SJSA1 (cell line): Measurements from ENCODE around the gene CTRL. TPM values are rescaled to one million over a fixed set of nuclear protein-coding genes. Genes with fewer than 3 reads are reported as not detected.

Source experiments
- DNase-seq, 2 experiments: peaks; one replicate each; pipeline ENCODE4 v3.0.0-alpha.2; 2015 to 2020; ENCODE audit warnings: low spot score in 2 of 2, low read depth in 1 of 2
- H3K27ac ChIP-seq: fragments of 250-450 bp; sonication (Bioruptor Pico); 2 replicates; pipeline ENCODE4 v1.5.1; 2020; ENCODE audit warnings: mild to moderate bottlenecking, moderate library complexity
- H3K27me3 ChIP-seq: fragments of 250-450 bp; sonication (Bioruptor Pico); replicated peaks from 2 replicates; pipeline ENCODE4 v1.5.1; 2020; ENCODE audit warnings: mild to moderate bottlenecking, moderate library complexity
- H3K36me3 ChIP-seq: fragments of 250-450 bp; sonication (Bioruptor Pico); 2 replicates; pipeline ENCODE4 v1.5.1; 2020; ENCODE audit warnings: mild to moderate bottlenecking
- H3K4me1 ChIP-seq: fragments of 250-450 bp; sonication (Bioruptor Pico); replicated peaks from 2 replicates; pipeline ENCODE4 v1.6.1; 2021; ENCODE audit warnings: mild to moderate bottlenecking
- H3K4me3 ChIP-seq: fragments of 250-450 bp; sonication (Bioruptor Pico); 2 replicates; pipeline ENCODE4 v1.5.1; 2020; ENCODE audit warnings: mild to moderate bottlenecking
- H3K9me3 ChIP-seq: fragments of 250-450 bp; sonication (Bioruptor Pico); replicated peaks from 2 replicates; pipeline ENCODE4 v1.5.1; 2020; ENCODE audit warnings: mild to moderate bottlenecking
- total RNA-seq: library from RNA; depleted of rRNA; stranded (reverse); fragments of >200 nt; shearing (Covaris generic); gene quantifications from 2 replicates; pipeline ENCODE4 v1.2.3, GENCODE V29; 2014

Gene CTRL
- total RNA-seq, 1 experiment from 2014 or later, result 0.29 TPM

DNA sequence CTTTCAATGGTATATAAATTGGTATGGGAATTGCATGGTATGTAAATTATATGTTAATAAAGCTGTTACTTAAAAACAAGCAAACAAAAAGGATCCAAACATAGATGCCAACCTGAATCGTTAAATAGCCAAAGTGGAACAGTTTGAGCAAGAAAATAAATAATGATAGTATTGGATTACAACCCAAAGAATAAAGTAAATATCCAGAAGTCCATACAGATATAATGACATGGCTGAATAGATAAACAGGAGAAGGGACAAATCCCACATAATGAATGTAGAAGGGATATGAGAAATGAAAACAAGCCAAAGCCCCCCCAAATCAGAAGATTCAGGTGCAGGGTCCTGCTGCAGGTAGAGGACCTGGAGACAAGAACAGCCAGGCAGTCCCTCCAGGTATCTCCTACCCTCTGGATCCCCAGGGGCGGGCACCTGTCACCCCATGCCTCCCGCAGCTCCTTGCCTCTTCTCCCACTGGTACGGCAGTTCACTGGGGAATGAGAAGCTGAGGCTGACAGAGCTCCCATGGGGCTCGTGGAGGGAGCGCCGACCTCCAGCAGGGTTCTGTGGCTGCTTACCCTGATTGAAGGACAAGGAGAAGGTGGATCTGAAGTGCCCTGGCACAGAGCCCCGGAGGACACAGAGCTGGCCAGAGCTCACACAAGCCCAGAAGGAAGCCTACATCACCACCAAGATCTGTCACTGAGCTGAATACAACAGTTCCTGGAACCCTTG, 22.1 kb upstream of the CTRL start:
- DNase-seq, result no peak
- Histone ChIP-seq H3K27me3 (no peaks in the 10 kb centered on the region), H3K27ac (no peak overlapping the region), H3K36me3 (peaks cover 99% of the 10 kb centered on the region), H3K9me3 (no peaks in the 10 kb centered on the region), H3K4me1 (peaks cover 3% of the 10 kb centered on the region), H3K4me3 (no peak overlapping the region)

DNA sequence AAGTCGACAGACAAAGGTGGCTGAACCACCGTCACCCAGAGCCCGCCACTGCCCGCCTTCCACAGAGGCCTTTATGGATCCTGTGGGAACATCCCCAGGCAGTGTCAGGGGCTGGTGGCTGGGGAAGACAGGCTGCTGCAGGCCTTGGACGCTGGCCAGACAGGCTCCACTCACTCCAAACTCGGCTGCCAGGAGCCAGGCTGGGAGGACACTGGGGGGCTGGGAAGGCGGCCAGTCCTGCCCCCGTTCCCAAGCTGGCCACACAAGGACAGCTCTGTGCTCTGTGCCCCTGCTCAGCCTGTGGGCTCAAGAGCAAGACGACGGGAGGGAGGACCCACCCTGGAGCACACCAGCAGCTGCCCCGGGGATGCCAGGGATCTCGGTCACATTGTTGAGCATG, 19.8 kb upstream of the CTRL start:
- Histone ChIP-seq H3K9me3 (no peaks in the 10 kb centered on the region), H3K27ac (no peak overlapping the region), H3K4me1 (no peaks in the 10 kb centered on the region), H3K27me3 (no peaks in the 10 kb centered on the region), H3K36me3 (peaks cover 100% of the 10 kb centered on the region), H3K4me3 (no peak overlapping the region)
- no peak for DNase-seq

DNA sequence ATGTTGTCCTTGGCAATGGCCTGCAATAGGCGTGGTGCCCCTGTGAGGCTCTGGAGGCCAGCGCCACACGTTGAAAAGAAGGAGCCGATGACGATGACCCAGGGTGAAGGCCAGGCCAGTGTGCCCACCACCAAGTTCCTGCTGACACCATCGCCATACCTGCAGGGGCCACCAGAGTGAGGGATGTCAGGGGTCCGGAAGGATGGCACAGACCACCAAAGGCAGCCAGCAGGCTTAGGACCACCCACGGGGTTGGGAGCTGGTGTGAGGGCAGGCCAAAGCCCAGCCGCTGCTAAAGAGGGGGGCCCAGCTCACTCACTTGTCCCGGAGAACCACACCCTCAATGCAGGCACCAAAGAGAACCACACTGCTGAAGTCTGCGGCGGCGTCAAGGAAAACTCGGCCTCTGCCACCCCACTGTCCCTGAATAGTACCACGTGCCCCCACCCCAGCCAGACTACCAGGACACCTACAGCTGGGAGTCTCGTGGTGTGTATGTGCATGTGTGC, 18.7 kb upstream of the CTRL start:
- peaks cover 100% of the 10 kb centered on the region for H3K36me3 ChIP-seq
- DNase-seq, result no peak

DNA sequence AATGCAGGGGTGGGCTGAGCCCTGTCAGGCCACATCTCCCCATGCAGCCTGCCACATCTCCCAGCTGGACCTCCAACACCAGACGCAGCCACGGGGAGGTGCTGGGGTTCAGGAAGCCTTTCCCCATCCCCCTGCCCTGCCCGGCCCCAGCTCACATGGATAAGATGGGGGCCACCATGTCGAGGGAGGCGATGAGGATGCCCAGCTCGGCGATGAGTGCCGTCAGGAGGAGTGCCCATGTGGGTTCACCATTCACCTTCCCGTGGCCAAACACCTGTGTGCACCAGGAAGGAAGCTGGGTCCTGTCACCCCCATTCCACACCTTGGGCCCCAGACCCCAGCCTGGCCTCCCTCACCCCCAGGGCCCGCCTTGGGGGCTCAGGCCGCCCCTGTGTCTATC, 18.0 kb upstream of the CTRL start:
- peaks cover 100% of the 10 kb centered on the region for H3K36me3 ChIP-seq
- H3K9me3 ChIP-seq, result no peaks in the 10 kb centered on the region
- no peak overlapping the region for H3K4me3 ChIP-seq
- no peaks in the 10 kb centered on the region for H3K27me3 ChIP-seq
- DNase-seq, result no peak
- H3K27ac ChIP-seq, result no peak overlapping the region
- H3K4me1 ChIP-seq, result no peaks in the 10 kb centered on the region

More for the DNA sequence above, 18.7 kb upstream of the CTRL start:
- Histone ChIP-seq H3K27ac (no peak overlapping the region), H3K4me3 (no peak overlapping the region), H3K27me3 (no peaks in the 10 kb centered on the region), H3K4me1 (no peaks in the 10 kb centered on the region), H3K9me3 (no peaks in the 10 kb centered on the region)

DNA sequence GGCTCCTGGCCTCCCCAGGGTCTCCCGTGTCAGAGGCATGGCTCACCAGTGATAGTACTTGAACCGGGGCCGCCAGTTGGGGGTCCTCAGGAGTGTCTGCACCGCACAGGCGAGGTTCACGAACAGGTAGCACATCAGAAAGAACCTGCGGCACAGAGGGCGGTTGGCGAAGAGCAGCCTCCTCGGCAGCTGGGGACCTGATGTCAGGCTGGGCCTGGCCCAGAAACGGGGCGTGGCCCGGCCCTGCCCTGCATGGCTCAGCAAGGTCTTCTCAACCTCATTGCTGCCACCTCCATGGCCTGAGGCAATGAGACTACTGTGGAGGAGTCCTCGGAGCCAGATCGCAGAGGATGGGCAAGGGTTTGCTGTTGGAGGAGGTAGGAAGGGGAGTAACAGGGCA, 16.4 kb upstream of the CTRL start:
- H3K4me1 ChIP-seq, result no peaks in the 10 kb centered on the region
- H3K27ac ChIP-seq, result no peak overlapping the region
- no peak overlapping the region for H3K4me3 ChIP-seq
- no peaks in the 10 kb centered on the region for H3K9me3 ChIP-seq
- no peaks in the 10 kb centered on the region for H3K27me3 ChIP-seq
- H3K36me3 ChIP-seq, result peaks cover 100% of the 10 kb centered on the region
- no peak for DNase-seq

DNA sequence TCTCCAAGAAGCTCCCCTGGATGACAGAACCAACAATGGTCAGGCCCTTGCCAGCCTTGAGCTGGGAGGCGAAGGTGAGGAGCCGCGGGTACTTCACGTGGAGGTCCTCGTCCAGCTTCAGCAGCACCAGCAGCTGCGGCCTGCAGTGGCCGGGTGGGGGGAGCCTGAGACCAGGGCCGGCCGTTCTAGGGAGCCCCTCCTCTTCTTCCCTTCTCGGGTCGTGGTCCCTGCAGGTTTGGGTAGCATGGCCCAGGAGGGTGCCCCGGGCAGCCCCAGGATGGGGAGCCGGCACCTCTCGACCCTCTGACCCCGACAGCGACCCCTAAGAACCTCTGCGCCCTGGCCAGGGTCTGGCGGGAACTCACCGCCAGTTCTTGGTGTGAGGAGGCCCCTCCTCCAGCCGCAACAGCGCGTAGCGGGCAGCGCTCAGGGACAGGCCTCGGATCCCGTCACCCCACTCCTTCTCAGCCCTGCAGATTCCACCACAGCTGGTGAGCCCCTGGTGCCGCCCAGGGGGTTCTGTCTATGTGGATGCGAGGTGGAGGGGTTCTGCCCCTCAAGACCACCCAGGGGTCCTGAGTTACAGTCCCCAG, 15.4 kb upstream of the CTRL start:
- Histone ChIP-seq H3K27ac (no peak overlapping the region), H3K27me3 (no peaks in the 10 kb centered on the region), H3K36me3 (peaks cover 100% of the 10 kb centered on the region), H3K9me3 (no peaks in the 10 kb centered on the region), H3K4me1 (no peaks in the 10 kb centered on the region), H3K4me3 (no peak overlapping the region)
- no peak for DNase-seq

DNA sequence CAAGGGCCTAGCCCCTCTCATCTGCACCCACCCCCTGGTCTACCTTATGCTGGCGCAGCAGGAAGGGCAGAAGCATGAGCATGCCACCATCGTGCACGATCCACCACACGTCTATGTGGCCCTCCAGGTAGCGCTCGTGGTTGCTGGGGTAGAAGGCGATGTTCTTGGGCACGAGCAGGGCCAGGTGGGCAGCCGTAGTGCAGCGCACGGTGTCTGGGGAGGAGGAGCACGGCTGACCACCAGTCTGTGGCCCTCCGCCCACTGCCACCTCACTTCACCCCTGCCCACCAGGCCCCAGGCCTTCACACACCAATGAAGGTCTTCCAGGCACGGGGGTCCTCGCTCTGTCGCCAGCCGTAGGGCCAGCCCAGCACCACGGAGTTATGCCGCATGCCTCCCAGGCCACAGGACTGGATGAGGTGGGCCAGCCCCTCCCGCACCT, 14.5 kb upstream of the CTRL start:
- H3K27ac ChIP-seq, result no peak overlapping the region
- H3K4me1 ChIP-seq, result no peaks in the 10 kb centered on the region
- DNase-seq, result no peak
- H3K4me3 ChIP-seq, result no peak overlapping the region
- H3K36me3 ChIP-seq, result peaks cover 100% of the 10 kb centered on the region
- H3K27me3 ChIP-seq, result no peaks in the 10 kb centered on the region
- no peaks in the 10 kb centered on the region for H3K9me3 ChIP-seq

DNA sequence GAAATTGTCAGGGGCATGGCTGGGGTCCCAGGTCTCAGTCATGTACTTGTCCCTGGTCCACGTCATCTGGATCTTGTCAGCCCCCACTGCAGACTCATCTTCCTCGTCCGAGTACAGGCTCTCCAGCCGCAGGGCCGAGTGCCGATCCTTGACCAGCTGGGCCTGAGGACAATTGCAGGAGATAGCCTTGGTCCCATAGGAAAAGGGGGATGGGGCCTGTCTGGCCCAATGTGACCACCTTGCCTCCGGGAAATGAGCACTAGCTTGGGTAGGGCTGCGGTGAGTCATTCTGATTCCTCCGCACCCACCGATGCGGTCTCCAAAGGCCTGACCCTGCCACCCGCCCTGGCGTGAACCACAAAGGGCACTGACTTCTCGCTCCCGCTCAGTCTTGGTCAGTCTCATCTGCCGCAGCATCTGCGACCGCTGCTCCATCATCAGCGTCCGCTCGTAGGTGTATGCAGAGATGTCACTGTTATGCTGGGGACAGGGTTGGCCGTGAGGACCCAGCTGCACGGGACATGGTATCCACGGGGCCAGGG, 13.8 kb upstream of the CTRL start:
- no peak for DNase-seq
- Histone ChIP-seq H3K27me3 (no peaks in the 10 kb centered on the region), H3K36me3 (peaks cover 100% of the 10 kb centered on the region), H3K9me3 (no peaks in the 10 kb centered on the region), H3K27ac (no peak overlapping the region), H3K4me3 (no peak overlapping the region), H3K4me1 (no peaks in the 10 kb centered on the region)

DNA sequence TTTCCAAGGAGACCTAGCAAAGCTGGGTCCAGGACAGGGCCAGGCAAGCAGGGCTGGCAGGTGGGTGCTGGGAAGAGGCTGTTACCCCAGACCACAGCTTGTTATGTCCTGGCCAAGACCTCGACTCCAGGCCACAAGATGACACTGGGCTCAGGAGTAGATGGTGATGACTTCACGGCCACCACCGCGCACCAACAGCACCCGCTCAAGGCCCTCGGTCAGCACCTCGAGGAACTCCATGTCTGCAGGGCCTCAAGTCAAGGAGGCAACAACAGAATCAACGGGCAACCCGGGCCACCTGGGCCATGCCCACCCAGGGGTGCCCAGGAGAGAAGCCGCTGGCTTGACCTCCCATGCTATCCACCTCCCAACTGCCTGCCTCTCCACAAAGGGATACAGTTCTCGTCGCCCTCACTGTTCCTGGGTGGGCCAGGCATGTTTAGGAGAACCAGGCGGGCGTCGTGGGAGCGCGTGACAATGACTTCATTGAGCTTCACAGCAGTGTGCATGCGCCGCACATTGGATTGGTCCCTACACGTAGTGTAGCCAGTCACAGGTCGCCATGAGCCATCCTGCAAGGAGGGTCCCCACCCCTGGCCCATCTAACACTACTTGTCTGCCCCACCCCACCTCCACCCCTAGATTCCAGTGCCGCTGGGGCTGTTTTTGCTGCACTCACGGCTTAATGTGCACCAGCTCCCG, 13.2 kb upstream of the CTRL start:
- no peak for DNase-seq
- Histone ChIP-seq H3K27ac (no peak overlapping the region), H3K27me3 (no peaks in the 10 kb centered on the region), H3K4me1 (no peaks in the 10 kb centered on the region), H3K4me3 (no peak overlapping the region), H3K36me3 (peaks cover 100% of the 10 kb centered on the region), H3K9me3 (no peaks in the 10 kb centered on the region)

DNA sequence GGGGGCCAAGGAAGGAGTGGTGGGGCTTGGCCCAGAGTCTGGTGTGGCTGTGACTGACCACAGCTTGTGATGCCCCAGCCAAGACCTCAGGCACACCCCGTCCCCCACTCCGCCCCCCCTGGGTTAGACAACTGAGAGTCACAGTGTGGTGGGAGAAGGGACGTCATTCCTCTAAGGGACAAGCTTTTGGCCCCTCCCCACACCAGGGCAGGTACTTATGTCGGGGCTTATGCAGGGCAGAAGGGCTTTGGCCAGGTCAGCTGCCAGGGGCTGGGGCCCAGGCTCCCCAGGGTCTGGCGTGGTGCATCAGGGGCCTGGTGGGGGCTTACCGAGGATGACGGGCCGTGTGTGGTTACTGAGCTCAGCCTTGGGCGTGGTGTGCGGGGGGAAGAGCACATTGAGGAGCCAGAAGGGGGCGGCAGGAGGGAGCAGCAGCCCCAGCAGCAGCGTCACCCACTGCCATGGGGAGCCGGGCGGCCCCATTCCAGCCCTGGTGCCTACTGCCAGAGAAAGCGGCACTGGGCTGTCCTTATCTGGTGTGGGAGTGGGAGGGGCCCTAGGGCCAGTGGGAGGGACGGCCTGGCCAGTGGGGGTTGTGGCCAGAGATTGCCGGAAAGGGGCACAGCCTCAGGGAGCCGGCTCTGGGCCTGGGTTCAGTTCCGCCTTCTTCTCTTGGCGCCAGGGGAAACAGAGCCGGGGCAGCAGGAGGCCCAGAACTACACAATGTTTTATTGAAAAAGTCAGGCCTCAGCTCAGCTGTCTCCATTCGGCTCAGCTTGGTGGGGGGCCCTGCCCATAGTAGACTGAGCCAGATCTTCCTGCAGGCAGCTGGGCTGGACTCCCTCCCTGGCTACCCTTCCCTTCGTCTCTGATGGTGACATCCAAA, 12.2 kb upstream of the CTRL start, which contains the start of gene LCAT:
Gene LCAT (minus strand): TSS at position 502 of the 886 bp plus-strand sequence. CDS start 19 bp downstream, at position 483.
- Histone ChIP-seq H3K27ac (no peak within 1 kb of the TSS), H3K4me3 (no peak within 1 kb of the TSS), H3K36me3 (peaks cover 98% of the 10 kb centered on the region), H3K4me1 (no peaks in the 10 kb centered on the region), H3K9me3 (no peaks in the 10 kb centered on the region), H3K27me3 (no peaks in the 10 kb centered on the region)
- no peak for DNase-seq

DNA sequence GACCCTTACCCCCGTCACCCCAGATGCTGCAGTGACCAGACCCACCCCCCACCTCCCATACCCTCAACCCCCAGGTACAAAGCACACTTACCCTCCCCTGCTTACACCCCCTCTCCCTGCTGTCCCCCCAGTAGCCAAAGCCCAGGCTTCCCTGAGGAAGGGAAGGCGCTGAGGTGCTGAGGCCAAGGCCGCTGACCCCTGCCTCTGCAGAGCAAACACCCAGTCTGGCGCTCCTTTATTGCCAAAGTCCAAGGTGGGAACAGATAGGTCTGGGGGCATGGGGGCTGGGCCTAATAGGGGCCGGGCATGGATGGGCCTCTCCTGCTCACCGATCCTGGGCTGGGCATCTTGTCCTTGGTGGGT, 11.6 kb upstream of the CTRL start:
- no peaks in the 10 kb centered on the region for H3K4me1 ChIP-seq
- no peak for DNase-seq
- H3K27ac ChIP-seq, result no peak overlapping the region
- no peaks in the 10 kb centered on the region for H3K27me3 ChIP-seq
- no peak overlapping the region for H3K4me3 ChIP-seq
- peaks cover 94% of the 10 kb centered on the region for H3K36me3 ChIP-seq
- no peaks in the 10 kb centered on the region for H3K9me3 ChIP-seq

DNA sequence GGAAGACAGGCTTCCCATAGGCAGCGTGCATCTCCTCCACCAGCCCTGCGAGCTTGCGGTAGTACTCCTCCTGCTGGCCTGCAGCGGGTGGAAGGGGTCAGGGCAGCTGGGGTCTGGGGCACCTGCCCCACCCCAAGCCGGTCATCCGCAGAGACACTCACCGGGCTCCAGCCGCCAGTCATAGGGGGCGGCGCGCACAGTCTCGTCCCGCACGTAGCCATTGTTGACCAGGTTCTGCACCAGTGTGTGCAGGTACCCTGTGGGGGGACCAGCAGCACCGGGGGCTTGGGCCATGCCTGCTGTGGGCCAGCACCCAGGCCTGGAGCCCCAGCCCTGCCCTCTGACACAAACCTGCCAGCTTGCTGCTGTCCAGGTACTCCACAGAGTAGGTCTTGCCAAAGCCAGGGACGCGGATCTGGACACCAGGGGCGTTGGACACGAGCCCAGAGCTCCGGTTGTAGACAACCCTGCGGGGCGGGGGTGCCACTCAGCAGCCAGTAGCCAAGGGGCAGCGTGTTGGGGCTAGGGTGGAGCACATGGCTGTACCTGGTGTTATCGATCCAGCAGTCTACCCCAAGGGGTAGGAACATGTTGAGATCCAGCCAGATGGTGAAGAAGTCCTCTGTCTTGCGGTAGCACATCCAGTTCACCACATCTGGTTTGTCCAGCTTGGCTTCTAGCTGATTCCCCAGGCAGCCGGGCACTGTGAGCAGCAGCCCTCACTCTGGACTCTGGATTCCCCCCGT, 11.0 kb upstream of the CTRL start:
- no peak overlapping the region for H3K4me3 ChIP-seq
- H3K36me3 ChIP-seq, result peaks cover 88% of the 10 kb centered on the region
- H3K9me3 ChIP-seq, result no peaks in the 10 kb centered on the region
- no peaks in the 10 kb centered on the region for H3K4me1 ChIP-seq
- no peak for DNase-seq
- no peak overlapping the region for H3K27ac ChIP-seq
- H3K27me3 ChIP-seq, result no peaks in the 10 kb centered on the region

DNA sequence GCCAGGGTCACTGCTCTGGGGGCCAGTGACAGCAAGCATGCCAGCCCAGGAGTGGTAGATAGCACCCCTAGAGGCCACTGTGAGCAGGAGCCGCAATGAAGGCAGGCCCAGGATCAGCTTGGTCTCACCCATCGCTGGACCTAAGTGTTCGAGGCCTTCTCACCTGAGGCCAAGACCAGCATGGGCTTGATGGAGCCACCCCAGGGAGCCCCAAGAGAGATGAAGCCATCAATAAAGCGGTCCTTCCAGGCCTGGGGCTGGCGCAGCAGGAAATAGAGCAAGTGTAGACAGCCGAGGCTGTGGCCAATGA, 10.5 kb upstream of the CTRL start:
- no peaks in the 10 kb centered on the region for H3K27me3 ChIP-seq
- DNase-seq, result peak in 1 of 2 experiments; percentile 39
- H3K4me1 ChIP-seq, result peaks cover 4% of the 10 kb centered on the region
- no peak overlapping the region for H3K4me3 ChIP-seq
- H3K9me3 ChIP-seq, result no peaks in the 10 kb centered on the region
- peaks cover 83% of the 10 kb centered on the region for H3K36me3 ChIP-seq
- H3K27ac ChIP-seq, result no peak overlapping the region
